ENCODE measurements around the gene CDC23.

CDC23 gene

DNA sequence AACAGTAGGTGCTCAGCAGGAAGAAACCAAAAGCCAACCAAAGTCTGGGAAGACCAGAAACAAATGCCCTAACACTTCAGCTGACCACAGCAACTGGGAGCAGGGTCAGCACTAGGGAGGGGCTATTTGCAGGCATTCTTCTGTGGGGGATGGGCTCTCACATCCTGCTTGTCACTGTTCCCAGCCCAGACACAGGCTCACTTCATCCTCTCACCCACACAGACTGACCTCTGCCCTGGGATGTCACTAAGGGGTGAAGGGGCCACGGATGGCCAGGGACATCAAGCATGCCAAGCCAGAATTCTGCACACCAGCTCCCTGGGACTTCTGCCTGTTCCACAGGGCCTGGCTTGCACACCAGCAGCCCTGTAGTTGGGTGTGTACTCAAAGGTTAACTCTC lies 32.6 kb upstream of the CDC23 start:
- TF ChIP-seq, protein P1, sequence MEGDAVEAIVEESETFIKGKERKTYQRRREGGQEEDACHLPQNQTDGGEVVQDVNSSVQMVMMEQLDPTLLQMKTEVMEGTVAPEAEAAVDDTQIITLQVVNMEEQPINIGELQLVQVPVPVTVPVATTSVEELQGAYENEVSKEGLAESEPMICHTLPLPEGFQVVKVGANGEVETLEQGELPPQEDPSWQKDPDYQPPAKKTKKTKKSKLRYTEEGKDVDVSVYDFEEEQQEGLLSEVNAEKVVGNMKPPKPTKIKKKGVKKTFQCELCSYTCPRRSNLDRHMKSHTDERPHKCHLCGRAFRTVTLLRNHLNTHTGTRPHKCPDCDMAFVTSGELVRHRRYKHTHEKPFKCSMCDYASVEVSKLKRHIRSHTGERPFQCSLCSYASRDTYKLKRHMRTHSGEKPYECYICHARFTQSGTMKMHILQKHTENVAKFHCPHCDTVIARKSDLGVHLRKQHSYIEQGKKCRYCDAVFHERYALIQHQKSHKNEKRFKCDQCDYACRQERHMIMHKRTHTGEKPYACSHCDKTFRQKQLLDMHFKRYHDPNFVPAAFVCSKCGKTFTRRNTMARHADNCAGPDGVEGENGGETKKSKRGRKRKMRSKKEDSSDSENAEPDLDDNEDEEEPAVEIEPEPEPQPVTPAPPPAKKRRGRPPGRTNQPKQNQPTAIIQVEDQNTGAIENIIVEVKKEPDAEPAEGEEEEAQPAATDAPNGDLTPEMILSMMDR (IDR thresholded peaks at IDR 0.05; ENCODE audit: insufficient read depth, low read depth, low read length, missing control alignments), result no peak
- no peak for DNase-seq (ENCODE audit: low read depth)
- H3K4me3 ChIP-seq (ENCODE audit: low read depth, low read length), result no peak overlapping the region

DNA sequence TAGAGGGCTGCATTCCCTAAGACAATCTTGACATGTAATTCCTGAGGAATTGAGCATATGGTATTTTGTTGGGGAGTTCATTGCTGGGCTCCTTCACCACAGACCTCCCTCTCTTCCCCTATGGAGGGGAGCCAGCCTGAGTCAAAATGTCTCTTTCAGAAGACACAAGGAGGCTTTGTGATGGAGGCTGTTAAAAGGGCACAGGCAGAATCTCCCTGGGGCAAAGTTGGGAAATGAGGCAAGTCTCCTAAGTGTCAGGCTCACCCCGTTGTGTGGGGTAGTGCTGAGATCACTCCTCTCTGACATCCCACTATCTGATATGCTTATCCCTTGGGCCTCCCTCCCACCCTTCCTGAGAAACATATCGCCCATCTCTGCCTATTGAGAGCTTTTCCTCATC lies 30.7 kb upstream of the CDC23 start:
- H3K4me3 ChIP-seq (ENCODE audit: low read depth, low read length), result no peak overlapping the region
- no peak for DNase-seq (ENCODE audit: low read depth)
- TF ChIP-seq, protein P1 (IDR thresholded peaks at IDR 0.05; ENCODE audit: insufficient read depth, low read depth, low read length, missing control alignments), result no peak

DNA sequence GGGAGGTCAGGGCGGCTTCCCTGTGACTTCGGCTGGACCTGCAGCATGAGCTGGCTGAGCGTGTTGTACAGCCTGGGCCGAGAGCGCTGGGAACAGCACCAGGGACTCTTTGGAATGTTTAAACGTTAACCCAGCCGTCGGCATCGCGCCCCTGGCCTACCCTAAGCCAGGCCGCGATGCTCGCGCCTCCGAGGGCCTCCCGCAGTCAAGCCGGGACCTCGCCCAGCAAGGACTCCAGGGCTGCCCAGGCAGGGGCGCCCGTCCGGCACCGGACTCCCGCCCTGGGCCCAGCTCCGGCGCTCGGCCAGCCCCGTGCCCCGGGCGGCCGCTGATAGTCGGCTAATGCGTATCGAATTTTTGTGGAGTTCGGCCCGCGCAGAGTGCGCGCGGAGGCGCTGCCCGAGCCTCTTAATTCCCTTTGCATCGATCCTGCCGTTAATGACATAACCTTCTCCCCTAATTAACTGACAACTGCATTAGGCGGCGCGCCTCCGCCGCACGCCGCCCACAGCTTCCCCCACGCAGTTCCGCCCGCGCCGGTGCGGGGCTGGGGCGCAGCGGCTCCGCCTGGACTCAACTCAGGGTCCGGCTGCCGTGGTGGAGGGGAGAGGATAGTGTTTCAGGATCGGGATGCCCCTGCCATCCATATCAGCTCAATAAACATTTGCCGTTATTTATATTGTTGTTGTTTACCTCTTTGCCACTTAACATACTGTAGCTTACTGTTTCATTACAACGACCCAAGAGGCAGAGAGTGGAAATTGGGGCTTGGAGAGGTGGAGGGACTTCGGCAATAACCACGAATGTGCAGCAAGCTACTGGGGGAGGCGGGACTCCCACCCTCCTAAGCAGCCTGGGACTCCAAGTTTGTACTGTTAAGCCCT lies 28.8 kb upstream of the CDC23 start:
- TF ChIP-seq, protein P1 (IDR thresholded peaks at IDR 0.05; ENCODE audit: insufficient read depth, low read depth, low read length, missing control alignments), result no peak
- DNase-seq (ENCODE audit: low read depth), result no peak
- H3K4me3 ChIP-seq (ENCODE audit: low read depth, low read length), result no peak overlapping the region

DNA sequence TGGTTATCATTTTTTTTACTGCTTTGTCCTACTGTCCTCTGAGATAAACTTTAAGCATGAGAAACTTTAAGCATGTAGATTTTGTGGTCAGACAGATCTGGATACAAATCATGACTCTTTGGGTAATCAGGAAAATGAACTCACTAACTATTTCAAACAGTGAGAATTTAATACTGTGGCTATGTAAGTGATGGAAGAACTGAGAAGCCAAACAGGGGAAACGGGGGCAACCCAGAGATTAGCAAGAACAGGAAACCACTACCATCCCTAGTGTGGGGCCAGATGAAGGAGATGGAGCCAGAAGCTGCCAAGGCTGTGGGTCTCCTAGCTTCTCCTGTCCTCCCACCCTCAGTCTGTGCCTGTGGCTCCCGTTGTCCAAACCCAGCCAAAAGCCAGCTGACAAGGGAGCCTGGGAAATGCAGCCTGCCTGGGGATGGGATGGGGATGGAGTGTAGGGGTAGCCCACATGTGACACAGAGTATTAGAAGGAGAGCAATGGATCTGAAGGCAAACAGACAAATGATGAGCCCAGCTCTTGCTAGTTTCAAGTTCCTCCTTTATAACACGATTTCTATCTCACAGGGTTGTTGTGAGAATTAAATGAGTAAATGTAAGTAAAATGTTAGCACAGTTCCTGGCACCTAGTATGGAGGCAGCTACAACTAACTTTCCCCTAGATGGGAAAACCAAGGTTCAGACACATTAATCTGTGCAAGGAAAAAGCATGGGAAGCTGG lies 27.7 kb upstream of the CDC23 start:
- H3K4me3 ChIP-seq (ENCODE audit: low read depth, low read length), result no peak overlapping the region
- TF ChIP-seq, protein P1 (IDR thresholded peaks at IDR 0.05; ENCODE audit: insufficient read depth, low read depth, low read length, missing control alignments), result no peak
- DNase-seq (ENCODE audit: low read depth), result no peak

DNA sequence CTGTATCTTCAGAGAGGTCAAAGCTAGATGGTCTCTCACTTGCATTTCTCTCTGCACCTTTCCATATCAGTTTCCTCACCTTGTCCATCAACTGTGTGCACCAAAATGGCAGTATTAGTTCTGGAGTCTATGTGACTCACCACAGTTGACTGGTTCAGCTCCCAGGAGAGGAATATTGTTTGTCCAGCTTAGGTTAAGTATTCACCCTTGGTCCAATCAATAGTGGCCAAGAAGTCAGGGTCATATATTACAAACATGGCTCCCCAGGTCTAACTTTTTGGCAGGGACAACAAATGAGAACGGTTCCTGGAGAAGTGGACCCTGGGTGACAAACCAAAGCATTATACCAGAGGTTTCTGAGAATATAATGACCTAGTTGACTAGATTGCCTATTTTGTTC lies 24.9 kb upstream of the CDC23 start:
- no peak for DNase-seq (ENCODE audit: low read depth)
- TF ChIP-seq, protein P1 (IDR thresholded peaks at IDR 0.05; ENCODE audit: insufficient read depth, low read depth, low read length, missing control alignments), result no peak
- no peak overlapping the region for H3K4me3 ChIP-seq (ENCODE audit: low read depth, low read length)

DNA sequence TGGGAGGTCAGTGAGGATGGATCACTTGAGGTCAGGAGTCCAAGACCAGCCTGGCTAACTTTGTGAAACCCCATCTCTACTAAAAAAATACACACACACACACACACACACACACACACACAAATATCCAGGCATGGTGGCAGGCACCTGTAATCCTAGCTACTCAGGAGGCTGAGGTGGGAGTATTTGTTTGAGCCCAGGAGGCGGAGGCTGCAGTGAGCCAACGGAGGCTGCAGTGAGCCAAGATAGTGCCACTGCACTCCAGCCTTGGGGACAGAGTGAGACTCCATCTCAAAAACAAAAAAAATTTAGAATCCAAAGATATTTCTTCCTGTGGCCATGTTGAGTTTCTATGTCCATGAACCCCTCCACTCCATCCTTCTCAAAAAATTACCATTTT lies 21.5 kb upstream of the CDC23 start:
- TF ChIP-seq, protein P1 (IDR thresholded peaks at IDR 0.05; ENCODE audit: insufficient read depth, low read depth, low read length, missing control alignments), result no peak
- no peak for DNase-seq (ENCODE audit: low read depth)
- H3K4me3 ChIP-seq (ENCODE audit: low read depth, low read length), result no peak overlapping the region

Data from GM12865 (cell line).